ENCODE results near the gene CD2AP.

The CD2AP gene

DNA sequence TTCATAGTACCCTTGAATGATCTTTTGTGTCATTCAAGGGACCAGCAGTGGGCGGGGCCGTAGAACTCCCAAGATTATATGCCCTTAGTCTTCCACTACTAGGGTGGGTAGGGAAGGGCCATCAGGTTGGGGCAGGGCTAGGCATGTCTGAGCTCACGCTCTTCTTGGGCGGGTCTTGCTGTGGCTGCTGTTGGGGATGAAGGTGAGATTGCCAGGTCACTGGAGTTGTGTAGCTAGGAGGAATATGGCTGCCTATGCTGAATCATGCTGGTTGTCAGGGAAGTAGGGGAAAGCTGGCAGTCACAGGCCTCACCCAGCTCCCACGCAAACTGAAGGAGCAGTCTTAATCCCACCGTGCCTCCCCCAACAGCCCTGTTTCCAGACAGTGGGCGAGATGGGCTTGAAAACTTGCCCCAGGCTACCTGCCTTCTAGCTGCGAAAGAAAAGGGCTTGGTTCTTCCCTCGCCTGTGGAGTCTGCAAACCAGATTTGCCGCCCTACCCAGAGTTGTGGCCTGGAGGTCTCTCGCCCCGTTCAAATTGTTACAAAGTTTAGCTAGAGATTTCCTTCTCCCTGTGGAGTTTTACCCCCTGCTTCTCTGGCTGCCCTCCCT, 144.4 kb downstream of the CD2AP start:
- DNase-seq (ENCODE audit: low read depth), result no peak
- TF ChIP-seq, protein P1, sequence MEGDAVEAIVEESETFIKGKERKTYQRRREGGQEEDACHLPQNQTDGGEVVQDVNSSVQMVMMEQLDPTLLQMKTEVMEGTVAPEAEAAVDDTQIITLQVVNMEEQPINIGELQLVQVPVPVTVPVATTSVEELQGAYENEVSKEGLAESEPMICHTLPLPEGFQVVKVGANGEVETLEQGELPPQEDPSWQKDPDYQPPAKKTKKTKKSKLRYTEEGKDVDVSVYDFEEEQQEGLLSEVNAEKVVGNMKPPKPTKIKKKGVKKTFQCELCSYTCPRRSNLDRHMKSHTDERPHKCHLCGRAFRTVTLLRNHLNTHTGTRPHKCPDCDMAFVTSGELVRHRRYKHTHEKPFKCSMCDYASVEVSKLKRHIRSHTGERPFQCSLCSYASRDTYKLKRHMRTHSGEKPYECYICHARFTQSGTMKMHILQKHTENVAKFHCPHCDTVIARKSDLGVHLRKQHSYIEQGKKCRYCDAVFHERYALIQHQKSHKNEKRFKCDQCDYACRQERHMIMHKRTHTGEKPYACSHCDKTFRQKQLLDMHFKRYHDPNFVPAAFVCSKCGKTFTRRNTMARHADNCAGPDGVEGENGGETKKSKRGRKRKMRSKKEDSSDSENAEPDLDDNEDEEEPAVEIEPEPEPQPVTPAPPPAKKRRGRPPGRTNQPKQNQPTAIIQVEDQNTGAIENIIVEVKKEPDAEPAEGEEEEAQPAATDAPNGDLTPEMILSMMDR (IDR thresholded peaks at IDR 0.05; ENCODE audit: low read depth, low read length, missing control alignments), result no peak
- in situ Hi-C loops (cut with HindIII; ENCODE audit: low sequenced_read_pairs), result no loop called here
- no peak overlapping the region for H3K4me3 ChIP-seq (ENCODE audit: low read depth, low read length)

DNA sequence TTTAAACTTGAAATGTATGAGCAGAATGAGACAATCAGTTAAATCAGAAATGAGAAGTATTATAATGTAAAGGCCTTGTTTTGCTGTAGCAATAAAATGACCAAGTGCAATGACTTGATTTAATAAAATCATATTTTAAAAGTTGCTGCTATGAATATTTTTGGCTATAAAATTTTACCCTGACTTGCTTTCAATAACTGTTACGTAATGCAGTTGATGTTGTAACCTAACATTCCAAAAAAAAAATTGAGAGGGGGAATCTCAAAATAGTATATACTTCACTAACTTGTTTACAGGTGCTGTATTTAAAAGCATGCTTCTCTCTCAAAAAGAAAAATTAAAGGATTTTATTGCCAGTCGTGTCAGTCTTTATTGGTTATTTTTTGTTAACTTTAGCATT, 149.2 kb downstream of the CD2AP start:
- H3K4me3 ChIP-seq (ENCODE audit: low read depth, low read length), result no peak overlapping the region
- no peak for DNase-seq (ENCODE audit: low read depth)
- in situ Hi-C loops (cut with HindIII; ENCODE audit: low sequenced_read_pairs), result no loop called here
- TF ChIP-seq, protein P1 (IDR thresholded peaks at IDR 0.05; ENCODE audit: low read depth, low read length, missing control alignments), result no peak

DNA sequence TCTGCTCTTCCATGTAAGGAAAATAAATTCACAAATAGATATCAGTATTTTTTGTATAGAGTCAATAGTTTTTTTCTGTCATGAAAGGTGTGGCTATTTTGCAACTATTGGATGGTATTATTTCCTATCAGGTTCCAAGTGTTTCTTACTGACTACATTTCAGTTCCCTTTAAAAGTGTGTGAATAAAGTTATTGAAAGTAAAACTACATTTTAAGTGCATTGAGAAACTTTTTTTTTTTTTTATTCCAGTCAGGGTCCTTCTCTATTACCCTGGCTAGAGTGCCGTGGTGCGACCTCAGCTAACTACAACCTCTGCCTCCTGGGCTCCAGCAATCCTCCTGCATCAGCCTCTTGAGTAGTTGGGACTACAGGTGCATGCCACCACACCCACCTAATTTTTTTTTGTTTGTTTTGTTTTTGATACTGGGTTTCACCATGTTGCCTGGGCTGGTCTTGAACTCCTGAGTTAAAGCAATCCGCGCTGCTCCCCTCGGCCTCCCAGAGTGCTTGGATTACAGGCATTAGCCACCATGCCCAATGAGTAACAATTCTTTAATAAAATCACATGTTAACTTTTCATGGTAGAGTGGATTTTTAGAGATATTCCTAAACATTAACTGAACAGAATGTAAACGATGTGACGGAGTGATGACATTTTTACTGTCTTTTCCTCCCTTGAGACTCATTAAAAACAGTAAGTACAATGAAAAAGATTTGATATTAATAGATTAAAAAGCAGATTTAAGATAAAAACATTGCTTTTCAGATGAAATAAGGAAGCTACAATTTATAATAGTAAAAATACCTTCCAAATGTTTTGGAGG, 151.1 kb downstream of the CD2AP start:
- TF ChIP-seq, protein P1 (IDR thresholded peaks at IDR 0.05; ENCODE audit: low read depth, low read length, missing control alignments), result no peak
- in situ Hi-C loops (cut with HindIII; ENCODE audit: low sequenced_read_pairs), result no loop called here
- no peak overlapping the region for H3K4me3 ChIP-seq (ENCODE audit: low read depth, low read length)
- DNase-seq (ENCODE audit: low read depth), result no peak

DNA sequence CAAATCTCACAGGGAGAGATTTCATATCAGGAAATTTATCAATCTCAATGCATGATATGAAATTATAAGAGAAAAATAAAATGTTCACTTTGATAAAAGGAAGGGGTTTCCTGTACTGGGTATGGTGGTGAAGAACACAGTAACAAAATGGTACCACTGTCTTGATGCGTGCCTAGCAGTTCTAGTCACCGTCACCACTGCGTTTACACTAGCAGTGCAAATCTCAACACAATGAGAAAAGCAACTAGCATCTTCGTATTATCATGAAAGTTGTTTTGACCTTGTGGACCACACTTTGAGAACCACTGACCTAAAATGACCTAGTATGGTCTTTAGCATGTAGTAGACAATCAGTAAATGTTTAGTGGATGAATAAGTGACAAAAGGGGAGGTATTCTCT, 152.4 kb downstream of the CD2AP start:
- in situ Hi-C loops (cut with HindIII; ENCODE audit: low sequenced_read_pairs), result no loop called here
- no peak overlapping the region for H3K4me3 ChIP-seq (ENCODE audit: low read depth, low read length)
- TF ChIP-seq, protein P1 (IDR thresholded peaks at IDR 0.05; ENCODE audit: low read depth, low read length, missing control alignments), result no peak
- no peak for DNase-seq (ENCODE audit: low read depth)

DNA sequence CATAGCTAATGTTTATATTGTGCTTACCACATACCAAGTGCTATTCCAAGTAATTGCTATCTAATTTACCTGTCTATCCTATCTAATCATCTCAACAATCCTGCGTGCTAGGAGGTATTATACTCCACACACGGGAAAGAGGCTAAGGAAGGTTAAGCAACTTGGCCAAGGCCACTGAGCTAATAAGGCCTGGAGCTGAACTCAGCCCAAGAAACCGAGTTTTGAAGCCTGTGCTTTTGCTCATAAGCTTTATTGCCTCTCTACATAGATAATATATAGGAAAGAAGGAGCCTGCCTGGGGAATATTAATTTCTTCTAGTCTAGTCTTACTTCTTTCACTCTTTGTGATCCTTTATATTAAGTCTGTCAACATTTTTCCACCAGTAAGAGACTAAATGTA, 153.0 kb downstream of the CD2AP start:
- TF ChIP-seq, protein P1 (IDR thresholded peaks at IDR 0.05; ENCODE audit: low read depth, low read length, missing control alignments), result no peak
- no peak for DNase-seq (ENCODE audit: low read depth)
- in situ Hi-C loops (cut with HindIII; ENCODE audit: low sequenced_read_pairs), result no loop called here
- no peak overlapping the region for H3K4me3 ChIP-seq (ENCODE audit: low read depth, low read length)

DNA sequence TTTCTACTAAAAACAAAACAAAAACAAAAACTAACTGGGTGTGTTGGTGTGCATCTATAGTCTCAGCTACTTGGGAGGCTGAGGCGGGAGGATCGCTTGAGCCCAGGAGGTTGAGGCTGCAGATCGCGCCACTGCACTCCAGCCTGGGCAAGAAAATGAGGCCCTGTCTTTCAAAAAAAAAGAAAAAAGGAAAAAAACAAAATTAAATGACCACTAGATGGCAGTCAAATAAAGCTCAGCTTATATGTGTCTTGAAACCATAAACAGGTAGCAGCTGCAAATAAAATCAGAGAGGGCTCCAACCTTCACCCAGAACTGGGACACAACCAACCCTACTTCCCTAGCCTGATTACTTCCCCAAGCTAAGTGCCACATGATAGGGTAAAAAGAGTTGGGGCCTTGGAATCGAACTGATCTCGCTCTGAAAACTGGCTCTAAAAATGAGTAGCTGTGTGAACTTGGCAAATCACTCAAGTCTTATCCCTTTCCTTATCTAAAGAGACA, 153.7 kb downstream of the CD2AP start:
- TF ChIP-seq, protein P1 (IDR thresholded peaks at IDR 0.05; ENCODE audit: low read depth, low read length, missing control alignments), result peak; percentile 35
- no peak overlapping the region for H3K4me3 ChIP-seq (ENCODE audit: low read depth, low read length)
- peak; percentile 42 for DNase-seq (ENCODE audit: low read depth)
- in situ Hi-C loops (cut with HindIII; ENCODE audit: low sequenced_read_pairs), result no loop called here

All from astrocyte of the cerebellum (primary cell).